GM21528 (cell line): Measurements from ENCODE around the gene TIMM10B.
A peak's percentile ranks its signal among the peaks of the same experiment; 100 is the strongest.
"Not testable (repeated sequence)": the region's sequence is repeated elsewhere in the genome, so short reads cannot be mapped to it uniquely, and the experiment has no call there.

Experiments used
- ATAC-seq: cut with Tn5 transposase; IDR thresholded peaks from one replicate; pipeline ENCODE4 v1.9.1; 2021; ENCODE audit warnings: mild to moderate bottlenecking, moderate library complexity; ENCODE audit not compliant: unreplicated experiment, low FRiP score

The TIMM10B gene

DNA sequence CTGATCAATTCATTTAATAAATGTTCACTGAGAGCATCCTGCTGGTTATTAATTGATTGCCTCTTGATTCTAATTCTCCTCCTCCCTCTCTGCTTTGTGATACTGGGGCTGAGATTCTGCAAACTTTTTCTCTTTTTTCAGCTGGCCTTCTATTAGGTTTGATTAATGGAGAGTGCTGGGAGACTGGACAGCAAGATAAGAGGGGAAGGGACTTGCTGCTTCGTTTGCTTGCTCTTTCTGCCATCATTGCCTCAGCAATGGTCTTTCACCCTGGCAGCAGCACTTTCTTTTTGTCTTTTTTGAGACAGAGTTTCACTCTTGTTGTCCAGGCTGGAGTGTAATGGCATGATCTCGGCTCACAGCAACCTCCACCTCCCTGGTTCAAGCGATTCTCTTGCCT lies 22.9 kb downstream of the TIMM10B start:
- no peak for ATAC-seq

DNA sequence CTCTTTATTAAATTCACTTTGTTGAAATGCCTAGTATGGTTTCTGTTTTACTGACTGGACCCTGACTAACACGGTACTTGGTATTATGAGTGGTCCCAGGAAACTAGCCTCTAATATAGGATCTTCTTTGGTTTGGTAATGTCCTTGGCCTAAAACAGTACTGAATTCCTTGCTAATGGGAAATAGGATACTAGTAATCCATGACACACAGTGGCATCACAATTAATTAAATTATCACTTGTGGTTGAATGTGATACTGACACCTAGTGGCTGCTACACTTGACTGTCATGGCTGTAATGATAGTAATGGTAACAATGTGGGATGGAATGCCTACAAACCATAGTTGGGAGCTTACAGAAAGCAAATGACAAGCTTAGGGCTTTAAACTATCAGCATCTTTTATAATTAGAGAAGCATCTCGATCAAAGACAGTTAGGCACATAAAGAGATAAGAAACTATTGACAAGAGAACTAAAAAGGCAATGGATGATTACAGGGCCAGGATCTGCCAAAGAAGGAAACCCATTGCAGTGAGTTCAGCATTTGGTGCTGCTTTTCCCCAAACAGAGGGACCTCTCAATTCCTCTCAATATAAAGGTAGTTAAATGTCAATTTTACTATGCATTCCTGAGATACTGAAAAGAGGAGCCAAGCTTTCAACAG lies 24.4 kb downstream of the TIMM10B start:
- no peak for ATAC-seq

DNA sequence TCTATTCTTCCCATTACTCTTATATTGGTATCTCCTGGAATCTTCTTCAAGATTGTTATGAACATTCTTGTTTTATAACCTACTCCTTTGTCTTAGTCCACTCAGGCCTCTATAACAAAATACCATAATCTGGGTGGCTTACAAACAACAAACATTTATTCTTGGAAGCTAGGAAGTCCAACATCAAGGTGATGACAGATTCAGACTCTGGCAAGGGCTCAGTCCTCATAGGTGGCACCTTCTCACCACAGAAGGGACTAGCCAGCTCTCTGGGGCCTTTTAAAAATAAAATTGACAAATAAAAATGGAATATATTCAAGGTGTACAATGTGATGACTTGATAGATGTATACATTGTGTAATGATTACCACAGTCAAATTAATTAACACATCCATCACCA lies 35.6 kb downstream of the TIMM10B start:
- ATAC-seq = no peak

DNA sequence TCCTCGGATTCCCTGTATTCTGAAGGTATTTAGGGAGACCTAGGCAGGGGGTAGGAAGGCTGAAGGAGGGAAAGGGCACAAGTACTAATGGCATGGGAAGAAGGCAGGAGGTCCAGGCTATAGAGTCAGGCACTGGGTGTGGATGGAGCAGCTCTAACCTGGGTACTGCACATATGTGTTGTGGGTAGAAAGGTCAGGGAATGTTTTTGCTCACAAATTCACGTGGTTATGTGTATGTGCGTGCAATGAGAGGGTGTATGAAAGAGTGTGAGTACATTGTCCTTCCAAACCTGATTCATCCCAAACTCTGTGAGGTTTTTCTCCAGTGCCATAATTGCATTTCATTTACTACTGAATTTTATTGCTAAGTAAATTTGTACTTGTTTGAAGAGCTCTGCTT lies 39.0 kb downstream of the TIMM10B start:
- no peak for ATAC-seq

DNA sequence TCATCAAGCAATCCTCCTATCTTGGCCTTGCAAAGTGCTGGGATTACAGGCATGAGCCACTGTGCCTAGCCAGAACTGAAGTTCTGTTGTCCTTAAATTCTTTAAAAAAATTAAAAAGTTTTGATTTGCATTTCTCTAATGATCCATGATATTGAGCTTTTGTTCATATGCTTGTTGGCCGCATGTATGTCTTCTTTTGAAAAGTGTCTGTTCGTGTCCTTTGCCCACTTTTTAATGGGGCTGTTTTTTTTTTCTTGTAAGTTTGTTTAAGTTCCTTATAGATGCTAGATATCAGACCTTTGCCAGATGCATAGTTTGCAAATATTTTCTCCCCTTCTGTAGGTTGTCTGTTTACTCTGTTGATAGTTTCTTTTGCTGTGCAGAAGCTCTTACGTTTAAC lies 40.6 kb downstream of the TIMM10B start:
- not testable (repeated sequence) for ATAC-seq

DNA sequence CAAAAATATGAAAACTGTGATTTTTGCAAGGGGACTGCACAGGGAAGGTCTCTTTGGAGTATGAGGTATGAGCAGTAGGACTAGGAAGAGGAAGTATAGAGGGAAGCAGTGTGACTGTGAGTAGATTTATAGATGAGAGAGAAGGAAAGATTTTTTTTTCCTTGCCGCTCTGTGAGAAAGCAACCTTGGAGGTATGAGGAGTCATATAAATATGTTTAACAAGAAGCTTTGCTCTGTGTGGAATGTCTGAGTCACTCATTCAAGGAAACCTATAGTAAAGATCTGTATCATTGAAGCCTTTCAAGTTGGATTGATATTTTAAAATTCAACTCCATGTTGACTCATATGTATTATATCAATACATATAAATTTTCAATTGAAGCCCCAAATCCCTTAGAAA lies 42.0 kb downstream of the TIMM10B start:
- no peak for ATAC-seq

DNA sequence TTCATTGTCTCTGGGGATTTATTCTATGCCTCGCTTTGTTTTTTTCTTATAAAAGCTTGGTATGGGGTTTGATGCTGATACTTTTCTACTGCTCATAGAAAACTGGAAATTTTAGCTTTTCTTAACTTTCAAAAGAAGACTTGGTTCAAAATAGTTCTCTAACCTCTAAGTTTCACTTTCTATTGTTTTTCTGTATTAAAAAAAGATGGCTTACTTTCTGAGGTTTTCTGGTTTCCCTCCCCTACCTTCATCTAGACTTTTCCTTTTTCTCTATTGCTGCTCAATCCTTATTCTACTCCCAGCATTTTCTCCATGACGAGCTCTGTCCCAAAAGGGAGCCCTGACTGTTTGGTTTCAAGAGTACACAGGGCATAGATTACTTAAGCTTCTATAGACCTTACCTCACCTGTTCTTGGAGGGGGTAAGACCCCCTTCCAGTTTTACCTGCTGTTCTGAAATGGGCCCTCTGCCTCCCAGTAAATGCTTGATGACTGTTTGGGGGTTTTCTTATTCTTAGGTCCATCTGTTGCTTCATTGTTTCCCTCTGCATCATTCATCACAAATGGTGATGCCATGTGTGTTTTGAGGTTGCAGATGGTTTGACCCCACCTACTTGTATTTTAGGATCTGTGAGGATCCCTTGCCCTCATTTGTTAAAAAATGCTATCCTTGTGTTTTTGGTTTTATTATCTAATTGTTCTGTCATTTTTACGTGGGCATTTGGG lies 45.3 kb downstream of the TIMM10B start:
- ATAC-seq = peak; percentile 67

DNA sequence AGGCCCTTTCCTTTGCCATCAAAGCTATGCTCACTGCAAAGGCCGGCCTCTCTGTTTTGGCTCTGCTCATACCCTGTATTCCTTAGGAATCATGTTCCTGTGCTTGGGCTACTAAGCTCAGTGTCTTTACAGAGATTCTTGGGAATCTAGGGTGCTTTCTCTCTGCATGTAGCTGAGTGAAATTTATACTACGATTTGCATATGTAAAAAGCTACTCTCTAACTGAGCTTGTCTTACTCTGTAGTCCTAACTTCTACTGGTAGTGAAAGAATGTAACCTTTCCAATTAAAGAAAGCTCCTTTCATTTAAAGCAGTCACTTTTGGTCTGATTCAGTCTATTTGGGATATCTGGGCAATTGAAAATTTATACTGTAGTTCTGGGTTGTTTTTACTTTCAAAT lies 48.0 kb downstream of the TIMM10B start:
- ATAC-seq = no peak

DNA sequence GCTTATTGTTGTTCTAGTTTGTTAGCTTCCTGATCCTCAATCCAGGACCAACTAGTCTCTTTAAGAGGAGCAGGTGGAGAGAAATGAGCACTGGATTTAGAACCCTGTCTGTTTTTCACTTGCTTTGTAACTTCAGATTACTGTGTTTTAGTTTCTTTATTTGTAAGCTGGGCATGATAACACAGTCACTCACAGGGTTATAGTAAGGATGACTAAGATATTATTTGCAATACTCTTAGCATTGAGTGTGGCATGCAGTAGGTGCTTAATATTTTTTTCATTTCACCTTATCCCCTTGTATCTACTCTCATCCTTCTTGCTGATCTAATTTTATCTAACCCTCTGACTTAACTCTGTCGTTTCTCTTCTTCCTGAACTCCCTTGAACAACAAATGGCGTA lies 49.5 kb downstream of the TIMM10B start:
- ATAC-seq = no peak

DNA sequence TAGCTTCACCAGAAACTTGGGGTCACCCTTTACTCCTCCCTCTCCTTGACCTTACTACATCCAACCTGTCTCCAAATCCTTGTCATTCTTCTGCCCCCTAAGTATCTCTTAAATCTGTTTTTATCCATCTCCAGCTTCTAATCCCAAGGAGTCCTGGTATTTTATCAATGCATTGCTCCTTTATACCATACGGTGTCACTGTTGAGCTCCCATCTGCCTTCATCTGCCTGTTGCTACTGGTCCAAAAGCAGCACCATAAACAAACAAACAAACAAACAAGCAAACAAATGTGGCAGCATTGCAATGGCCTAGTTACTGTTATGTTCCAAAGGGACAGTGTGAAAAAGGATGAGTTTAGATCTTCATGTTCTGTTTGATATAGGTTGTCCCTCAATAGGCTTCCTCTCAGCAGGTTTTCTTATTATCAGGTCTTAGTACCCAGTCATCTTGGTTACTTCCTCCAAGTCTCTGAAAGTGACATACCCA lies 50.0 kb downstream of the TIMM10B start:
- ATAC-seq = no peak
